MG63 (cell line): ENCODE results near the gene PDS5B. TPM values are rescaled to one million over a fixed set of nuclear protein-coding genes. Genes with fewer than 3 reads are reported as not detected.
"Not testable (repeated sequence)": the region's sequence is repeated elsewhere in the genome, so short reads cannot be mapped to it uniquely, and the experiment has no call there.

Experiments used
- DNase-seq: peaks from one replicate; pipeline ENCODE4 v3.0.0-alpha.2; 2020
- H3K27me3 ChIP-seq: fragments of 250-450 bp; sonication (Bioruptor Pico); 2 replicates; pipeline ENCODE4 v1.5.1; 2020; ENCODE audit warnings: mild to moderate bottlenecking, moderate library complexity
- H3K36me3 ChIP-seq: fragments of 250-450 bp; sonication (Bioruptor Pico); 2 replicates; pipeline ENCODE4 v1.5.1; 2020; ENCODE audit warnings: mild to moderate bottlenecking, moderate library complexity
- H3K4me3 ChIP-seq: fragments of 250-450 bp; sonication (Bioruptor Pico); 2 replicates; pipeline ENCODE4 v1.5.1; 2020; ENCODE audit warnings: mild to moderate bottlenecking, moderate library complexity
- H3K9me3 ChIP-seq: fragments of 250-450 bp; sonication (Bioruptor Pico); 2 replicates; pipeline ENCODE4 v1.5.1; 2020; ENCODE audit warnings: mild to moderate bottlenecking, moderate library complexity
- total RNA-seq: library from RNA; depleted of rRNA; stranded (reverse); fragments of >200 nt; shearing (Covaris generic); gene quantifications from 2 replicates; pipeline ENCODE4 v1.2.3, GENCODE V29; 2014; ENCODE audit warnings: low replicate concordance; rRNA removed

The PDS5B gene
- total RNA-seq, result 9.4 and 18.8 TPM in 2 replicates

DNA sequence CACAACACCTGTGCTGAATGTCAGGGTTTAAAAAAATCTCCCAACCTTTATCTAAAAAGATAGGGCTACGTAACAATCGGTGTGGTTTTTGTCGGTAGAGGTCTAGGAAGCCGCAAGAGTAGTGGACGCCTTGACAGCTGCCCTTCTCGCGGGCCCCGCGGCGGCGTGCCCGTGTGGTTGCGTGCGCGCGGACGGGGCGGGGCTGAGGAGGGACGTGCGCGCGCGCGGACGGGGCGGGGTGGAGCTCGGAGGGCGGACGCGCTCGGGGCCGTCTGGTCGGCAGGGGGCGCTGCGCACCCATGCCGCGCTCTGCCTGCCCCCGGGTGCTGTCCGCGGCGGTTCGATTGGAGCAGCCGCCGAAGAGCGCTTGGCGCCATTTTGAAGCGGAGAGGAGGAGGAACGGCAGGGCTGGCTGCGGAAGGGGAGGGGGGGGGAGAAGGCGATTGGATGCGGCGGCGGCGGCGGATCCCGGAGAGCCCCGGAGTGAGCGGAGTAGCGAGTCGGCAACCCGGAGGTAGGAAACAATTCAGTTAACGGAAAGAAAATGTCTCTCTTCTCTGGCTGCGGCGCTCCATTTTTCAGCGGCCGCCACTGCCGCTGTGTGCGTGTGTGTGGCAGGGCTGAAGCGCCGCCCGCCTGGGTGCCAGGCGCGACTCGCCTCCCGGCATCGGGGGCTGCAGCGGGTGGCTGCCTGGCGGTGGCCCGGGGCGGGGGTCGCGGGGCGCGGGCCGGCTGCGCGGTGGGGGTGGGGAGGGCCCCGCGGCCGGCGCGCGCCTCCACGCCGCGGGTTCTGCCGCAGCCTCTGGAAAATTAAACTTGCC lies at the start of gene PDS5B:
TSS of gene PDS5B (plus strand) at position 373 of the 821 bp plus-strand sequence. CDS start 62,321 bp downstream, outside the sequence.
- Histone ChIP-seq H3K4me3 (peak within 1 kb of the TSS; percentile 79), H3K27me3 (no peaks in the 10 kb centered on the region), H3K9me3 (no peaks in the 10 kb centered on the region), H3K36me3 (no peaks in the 10 kb centered on the region)
- peak; percentile 94 for DNase-seq

GRCh38 chr13:32537580-32538142 lies 48.6 kb upstream of the PDS5B start:
- peak overlapping the region; percentile 93 for H3K4me3 ChIP-seq
- no peaks in the 10 kb centered on the region for H3K27me3 ChIP-seq
- DNase-seq, result peak; percentile 42
- H3K9me3 ChIP-seq, result no peaks in the 10 kb centered on the region
- peaks cover 43% of the 10 kb centered on the region for H3K36me3 ChIP-seq

DNA sequence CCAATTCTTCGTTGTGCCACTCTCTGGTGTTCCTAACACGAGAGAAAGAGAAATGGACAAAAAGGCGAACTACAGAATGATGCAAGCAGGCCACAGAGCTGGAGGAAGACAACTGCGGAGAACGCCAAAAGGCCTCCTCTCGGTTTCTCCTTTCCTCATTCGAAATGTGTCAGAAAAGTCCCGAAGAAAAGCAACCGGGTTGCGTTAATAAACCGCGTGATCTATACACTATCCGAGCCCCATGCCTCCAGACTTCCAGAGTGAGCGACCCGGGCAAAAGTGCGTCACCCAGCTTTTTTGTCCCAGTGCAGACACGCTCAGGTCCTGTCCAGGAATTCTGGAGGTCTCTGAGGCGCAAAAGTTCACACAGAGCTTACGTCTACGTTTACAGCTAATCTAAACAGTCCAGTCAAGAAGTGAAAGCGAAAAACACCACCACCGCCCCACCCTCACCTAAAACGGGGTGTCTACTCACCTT lies 48.1 kb upstream of the PDS5B start:
- H3K4me3 ChIP-seq, result peak overlapping the region; percentile 93
- DNase-seq, result peak; percentile 41
- H3K9me3 ChIP-seq, result no peaks in the 10 kb centered on the region
- H3K36me3 ChIP-seq, result peaks cover 41% of the 10 kb centered on the region
- H3K27me3 ChIP-seq, result no peaks in the 10 kb centered on the region

GRCh38 chr13:32538621-32539246 lies 47.5 kb upstream of the PDS5B start, which contains the start of gene N4BP2L2:
N4BP2L2 (minus strand) TSS chr13:32538795; CDS start chr13:32537027, 1,768 bp downstream.
- no peaks in the 10 kb centered on the region for H3K9me3 ChIP-seq
- H3K4me3 ChIP-seq, result peak within 1 kb of the TSS; percentile 93
- peak; percentile 95 for DNase-seq
- H3K27me3 ChIP-seq, result no peaks in the 10 kb centered on the region
- peaks cover 37% of the 10 kb centered on the region for H3K36me3 ChIP-seq

GRCh38 chr13:32542221-32542620 lies 44.0 kb upstream of the PDS5B start:
- H3K27me3 ChIP-seq, result no peaks in the 10 kb centered on the region
- H3K4me3 ChIP-seq, result no peak overlapping the region
- no peak for DNase-seq
- H3K36me3 ChIP-seq, result peaks cover 5% of the 10 kb centered on the region
- H3K9me3 ChIP-seq, result no peaks in the 10 kb centered on the region; the same call in 1 of the 2 replicates

GRCh38 chr13:32545083-32545482 lies 41.2 kb upstream of the PDS5B start:
- no peak overlapping the region for H3K4me3 ChIP-seq
- DNase-seq, result no peak
- H3K27me3 ChIP-seq, result no peaks in the 10 kb centered on the region
- no peaks in the 10 kb centered on the region; the same call in 1 of the 2 replicates for H3K9me3 ChIP-seq
- no peaks in the 10 kb centered on the region for H3K36me3 ChIP-seq

- Histone ChIP-seq H3K9me3 (no peaks in the 10 kb centered on the region; the same call in 1 of the 2 replicates), H3K4me3 (no peak overlapping the region), H3K36me3 (no peaks in the 10 kb centered on the region), H3K27me3 (no peaks in the 10 kb centered on the region)
- DNase-seq, result no peak
These were observed 37.4 kb upstream of the PDS5B start for GRCh38 chr13:32548837-32549236.

- Histone ChIP-seq H3K4me3 (no peak overlapping the region), H3K36me3 (no peaks in the 10 kb centered on the region), H3K27me3 (no peaks in the 10 kb centered on the region), H3K9me3 (no peaks in the 10 kb centered on the region; the same call in 1 of the 2 replicates)
- no peak for DNase-seq
These were observed 36.5 kb upstream of the PDS5B start for GRCh38 chr13:32549788-32550187.

GRCh38 chr13:32553720-32554119 lies 32.5 kb upstream of the PDS5B start:
- no peaks in the 10 kb centered on the region for H3K9me3 ChIP-seq
- H3K4me3 ChIP-seq, result no peak overlapping the region
- no peak for DNase-seq
- H3K36me3 ChIP-seq, result no peaks in the 10 kb centered on the region
- H3K27me3 ChIP-seq, result no peaks in the 10 kb centered on the region

DNA sequence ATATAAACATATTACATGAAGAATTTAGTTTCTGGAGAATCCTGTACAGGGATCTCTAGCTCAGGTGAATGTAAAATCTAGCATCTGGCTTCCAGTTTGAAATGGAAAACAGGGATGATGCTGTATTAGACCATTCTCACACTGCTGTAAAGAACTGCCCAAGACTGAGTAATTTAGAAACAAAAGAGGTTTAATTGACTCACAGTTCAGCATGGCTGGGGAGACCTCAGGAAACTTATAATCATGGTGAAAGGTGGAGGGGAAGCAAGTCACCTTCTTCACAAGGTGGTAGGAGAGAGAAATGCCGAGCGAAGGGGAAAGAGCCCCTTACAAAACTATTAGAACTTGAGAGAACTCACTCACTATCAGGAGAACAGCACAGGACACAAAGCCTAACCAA lies 30.6 kb upstream of the PDS5B start:
- H3K27me3 ChIP-seq, result no peaks in the 10 kb centered on the region
- no peaks in the 10 kb centered on the region for H3K36me3 ChIP-seq
- peaks cover 2% of the 10 kb centered on the region; the same call in 1 of the 2 replicates for H3K9me3 ChIP-seq
- H3K4me3 ChIP-seq, result no peak overlapping the region
- DNase-seq, result no peak

GRCh38 chr13:32560842-32561241 lies 25.4 kb upstream of the PDS5B start:
- DNase-seq, H3K27me3 ChIP-seq, H3K9me3 ChIP-seq, H3K4me3 ChIP-seq, H3K36me3 ChIP-seq: not testable (repeated sequence)

GRCh38 chr13:32575687-32576086 lies 10.6 kb upstream of the PDS5B start:
- H3K9me3 ChIP-seq, result peaks cover 10% of the 10 kb centered on the region; the same call in 1 of the 2 replicates
- not testable (repeated sequence) for DNase-seq, H3K36me3 ChIP-seq, H3K27me3 ChIP-seq, H3K4me3 ChIP-seq

DNA sequence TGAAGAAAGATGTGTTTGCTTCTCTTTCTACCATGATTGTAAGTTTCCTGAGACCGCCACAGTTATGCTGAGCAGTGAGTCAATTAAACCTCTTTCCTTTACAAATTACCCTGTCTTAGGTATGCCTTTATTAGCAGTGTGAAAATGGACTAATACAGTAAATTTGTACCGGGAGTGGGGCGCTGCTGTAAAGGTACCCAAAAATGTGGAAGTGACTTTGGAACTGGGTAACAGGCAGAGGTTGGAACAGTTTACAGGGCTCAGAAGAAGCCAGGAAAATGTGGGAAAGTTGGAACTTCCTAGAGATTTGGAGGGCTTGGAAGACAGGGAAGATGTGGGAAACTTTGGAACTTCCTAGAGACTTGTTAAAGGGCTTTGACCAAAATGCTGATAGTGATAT lies 9.2 kb upstream of the PDS5B start:
- no peaks in the 10 kb centered on the region for H3K36me3 ChIP-seq
- no peak for DNase-seq
- peaks cover 10% of the 10 kb centered on the region; the same call in 1 of the 2 replicates for H3K9me3 ChIP-seq
- H3K27me3 ChIP-seq, result no peaks in the 10 kb centered on the region
- no peak overlapping the region for H3K4me3 ChIP-seq

- Histone ChIP-seq H3K9me3 (peaks cover 10% of the 10 kb centered on the region; the same call in 1 of the 2 replicates), H3K36me3 (no peaks in the 10 kb centered on the region), H3K4me3 (no peak overlapping the region), H3K27me3 (no peaks in the 10 kb centered on the region)
- DNase-seq, result no peak
These were observed 5.0 kb upstream of the PDS5B start for GRCh38 chr13:32581177-32581786.

- Histone ChIP-seq H3K36me3 (no peaks in the 10 kb centered on the region), H3K4me3 (no peak overlapping the region), H3K27me3 (no peaks in the 10 kb centered on the region), H3K9me3 (peaks cover 5% of the 10 kb centered on the region; the same call in 1 of the 2 replicates)
- DNase-seq, result no peak
These were observed 4.0 kb upstream of the PDS5B start for GRCh38 chr13:32582281-32582680.

DNA sequence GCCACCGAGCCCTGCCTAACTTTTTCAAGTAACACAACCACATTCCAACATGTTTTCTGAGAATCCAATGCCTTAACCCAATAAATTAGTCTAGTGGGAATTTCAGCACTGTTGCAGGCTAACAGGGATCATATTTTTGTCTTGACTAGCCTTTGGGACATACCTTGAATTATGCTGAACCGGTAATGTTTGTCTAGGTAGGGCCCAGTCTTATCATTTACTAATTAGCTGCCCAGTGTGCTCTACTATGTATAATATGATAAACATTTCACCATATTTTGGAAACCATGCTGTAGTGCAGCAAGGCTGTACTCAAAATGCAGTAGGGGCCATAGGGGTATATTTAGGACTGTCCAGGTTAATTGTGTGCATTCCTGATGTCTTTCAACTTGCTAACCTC lies 3.3 kb upstream of the PDS5B start:
- Histone ChIP-seq H3K27me3 (no peaks in the 10 kb centered on the region), H3K9me3 (0 out of 2 replicates have a peak, but pooled peaks cover 2% of the 10 kb centered on the region), H3K4me3 (no peak overlapping the region), H3K36me3 (no peaks in the 10 kb centered on the region)
- no peak for DNase-seq
